Keratinocyte (primary cell): ENCODE data around the gene KCNN2. TPM values are rescaled to one million over a fixed set of nuclear protein-coding genes. Genes with fewer than 3 reads are reported as not detected.

Source experiments
- DNase-seq: peaks from one replicate; pipeline ENCODE4 v3.0.0-alpha.2; 2011; ENCODE audit warnings: low read depth, missing footprints, low spot score
- FAIRE-seq: peaks from 2 replicates; lab custom pipeline; 2011; peaks lifted over from hg19 to GRCh38; lab: Jason Lieb, UNC
- H2AFZ ChIP-seq: 2 replicates; pipeline ENCODE4 v1.6.0; 2012; ENCODE audit warnings: low read length, control low read depth, inconsistent platforms; ENCODE audit not compliant: control insufficient read depth
- H3K27ac ChIP-seq: 2 replicates; pipeline ENCODE4 v1.5.1; 2011; ENCODE audit warnings: low read length; ENCODE audit not compliant: control insufficient read depth, insufficient read depth
- H3K27me3 ChIP-seq: 3 replicates; pipeline ENCODE4 v1.6.0; 2011; ENCODE audit warnings: low read length; ENCODE audit not compliant: control insufficient read depth, insufficient read depth; ENCODE audit errors: extremely low read depth
- H3K36me3 ChIP-seq, 2 experiments: 2 replicates in 1 of 2; 3 replicates in 1 of 2; pipeline ENCODE4 v1.5.1; 2011; ENCODE audit warnings: low read length in 2 of 2, mild to moderate bottlenecking in 1 of 2; ENCODE audit not compliant: control insufficient read depth in 2 of 2, insufficient read depth in 2 of 2; ENCODE audit errors: extremely low read depth in 1 of 2
- H3K4me1 ChIP-seq: 3 replicates; pipeline ENCODE4 v1.5.1; 2011; ENCODE audit warnings: low read length; ENCODE audit not compliant: control insufficient read depth, insufficient read depth; ENCODE audit errors: extremely low read depth
- H3K4me2 ChIP-seq: 3 replicates; pipeline ENCODE4 v1.6.0; 2011; ENCODE audit warnings: low read depth, low read length; ENCODE audit not compliant: control insufficient read depth, insufficient read depth; ENCODE audit errors: extremely low read depth
- H3K4me3 ChIP-seq, 3 experiments: fragments of 200-600 bp in 1 of 3; sonication (generic) in 1 of 3; 2 replicates in 2 of 3; 3 replicates in 1 of 3; pipeline ENCODE4 v1.5.1; 2011 to 2016; ENCODE audit warnings: low read length in 3 of 3, mild to moderate bottlenecking in 3 of 3, control low read depth in 2 of 3, inconsistent platforms in 1 of 3, low read depth in 1 of 3, mixed read lengths in 1 of 3, mixed run types in 1 of 3, moderate library complexity in 1 of 3; ENCODE audit not compliant: control insufficient read depth in 2 of 3, insufficient read depth in 2 of 3; ENCODE audit errors: extremely low read depth in 1 of 3
- H3K79me2 ChIP-seq: 2 replicates; pipeline ENCODE4 v1.6.0; 2012; ENCODE audit warnings: low read length; ENCODE audit not compliant: control insufficient read depth, insufficient read depth
- H3K9ac ChIP-seq: 3 replicates; pipeline ENCODE4 v1.6.0; 2011; ENCODE audit warnings: low read length; ENCODE audit not compliant: control insufficient read depth, insufficient read depth; ENCODE audit errors: extremely low read depth
- H3K9me1 ChIP-seq: 3 replicates; pipeline ENCODE4 v1.6.0; 2011; ENCODE audit warnings: low read length; ENCODE audit not compliant: control insufficient read depth, insufficient read depth; ENCODE audit errors: extremely low read depth
- H3K9me3 ChIP-seq: 2 replicates; pipeline ENCODE4 v1.5.1; 2012; ENCODE audit warnings: low read depth, low read length; ENCODE audit not compliant: control insufficient read depth
- H4K20me1 ChIP-seq: 3 replicates; pipeline ENCODE4 v1.6.0; 2011; ENCODE audit warnings: low read length; ENCODE audit not compliant: control insufficient read depth, insufficient read depth; ENCODE audit errors: extremely low read depth
- CTCF ChIP-seq, 3 experiments: IDR thresholded peaks in 1 of 3; conservative IDR thresholded peaks in 1 of 3; optimal IDR thresholded peaks in 1 of 3; 2 replicates in 2 of 3; 3 replicates in 1 of 3; pipeline versions ENCODE3 to v1.5.1; 2011; ENCODE audit warnings: low read length in 3 of 3, mild to moderate bottlenecking in 3 of 3, moderate library complexity in 2 of 3, control low read depth in 1 of 3, inconsistent platforms in 1 of 3; ENCODE audit not compliant: insufficient read depth in 2 of 3; ENCODE audit errors: extremely low read depth in 1 of 3
- EZH2 ChIP-seq: IDR thresholded peaks from one replicate; pipeline ENCODE4 v1.6.1; 2012; ENCODE audit warnings: inconsistent platforms, mild to moderate bottlenecking, low read length, moderate library complexity
- dilution Hi-C: fragments of 300-500 bp; cut with MboI; formaldehyde crosslinking; loops from one replicate; pipeline ENCODE4 v1.7.0; 2020; ENCODE audit warnings: low sequenced_read_pairs; ENCODE audit not compliant: extremely low pct_ligation_motif_present
- polyA plus RNA-seq, 5 experiments: library from polyadenylated mRNA; depleted of rRNA in 3 of 5; stranded (reverse) in 3 of 5; stranded (forward) in 1 of 5; unstranded in 1 of 5; fragments of >200 nt; gene quantifications; 1 replicate in 1 of 5; 2 replicates in 3 of 5; 3 replicates in 1 of 5; pipeline versions ENCODE4 v1.2.1 to v1.2.3, GENCODE V29; 2011 to 2012; ENCODE audit warnings: missing spikeins in 2 of 5, low read depth in 1 of 5, low replicate concordance in 1 of 5

The KCNN2 gene
- polyA plus RNA-seq, 1 donor (not counting 4 experiments of a cell fraction or from before 2014, with no cell fraction given) = 0.09 TPM

GRCh38 chr5:114419959-114420358 is 58.1 kb downstream of the KCNN2 start:
- dilution Hi-C loops = no loop called here
- DNase-seq (no peak), FAIRE-seq (no peak)
- Histone ChIP-seq H2AFZ (no peak overlapping the region), H3K79me2 (no peaks in the 10 kb centered on the region), H3K9me1 (no peaks in the 10 kb centered on the region), H4K20me1 (no peaks in the 10 kb centered on the region), H3K27ac (no peak overlapping the region), H3K9ac (no peak overlapping the region), H3K27me3 (no peaks in the 10 kb centered on the region), H3K4me3 (no peak overlapping the region), H3K4me1 (no peaks in the 10 kb centered on the region), H3K36me3 (no peaks in the 10 kb centered on the region), H3K9me3 (no peaks in the 10 kb centered on the region), H3K4me2 (no peak overlapping the region)
- no peak for TF ChIP-seq CTCF (optimal IDR thresholded peaks at IDR 0.05 in 1 of 3, IDR thresholded peaks at IDR 0.05 in 1 of 3, conservative IDR thresholded peaks at IDR 0.05 in 1 of 3; ENCODE audit: extremely low read depth in 1 of 3, insufficient read depth in 2 of 3, low read length in 3 of 3)
- no peak for TF ChIP-seq EZH2

GRCh38 chr5:114427204-114427603 is 65.3 kb downstream of the KCNN2 start:
- dilution Hi-C loops = no loop called here
- FAIRE-seq = no peak
- no peaks in the 10 kb centered on the region for H3K36me3 ChIP-seq
- no peak overlapping the region for H3K27ac ChIP-seq
- H3K4me2 ChIP-seq = no peak overlapping the region
- no peaks in the 10 kb centered on the region for H3K4me1 ChIP-seq
- H3K79me2 ChIP-seq = no peaks in the 10 kb centered on the region
- no peaks in the 10 kb centered on the region for H3K27me3 ChIP-seq
- DNase-seq = no peak
- no peaks in the 10 kb centered on the region for H3K9me1 ChIP-seq
- H3K4me3 ChIP-seq = no peak overlapping the region
- H3K9ac ChIP-seq = no peak overlapping the region
- TF ChIP-seq EZH2 = no peak
- TF ChIP-seq CTCF (optimal IDR thresholded peaks at IDR 0.05 in 1 of 3, IDR thresholded peaks at IDR 0.05 in 1 of 3, conservative IDR thresholded peaks at IDR 0.05 in 1 of 3; ENCODE audit: extremely low read depth in 1 of 3, insufficient read depth in 2 of 3, low read length in 3 of 3) = no peak
- no peaks in the 10 kb centered on the region for H3K9me3 ChIP-seq
- no peak overlapping the region for H2AFZ ChIP-seq
- no peaks in the 10 kb centered on the region for H4K20me1 ChIP-seq
